Putamen (tissue), 1 donor: ENCODE results near the gene DEGS2.
"Not testable (repeated sequence)": the region's sequence is repeated elsewhere in the genome, so short reads cannot be mapped to it uniquely, and the experiment has no call there.

Source experiments
- DNase-seq: peaks from one replicate; pipeline ENCODE4 v3.0.0-alpha.2; 2016; ENCODE audit warnings: low spot score

DEGS2 gene

DNA sequence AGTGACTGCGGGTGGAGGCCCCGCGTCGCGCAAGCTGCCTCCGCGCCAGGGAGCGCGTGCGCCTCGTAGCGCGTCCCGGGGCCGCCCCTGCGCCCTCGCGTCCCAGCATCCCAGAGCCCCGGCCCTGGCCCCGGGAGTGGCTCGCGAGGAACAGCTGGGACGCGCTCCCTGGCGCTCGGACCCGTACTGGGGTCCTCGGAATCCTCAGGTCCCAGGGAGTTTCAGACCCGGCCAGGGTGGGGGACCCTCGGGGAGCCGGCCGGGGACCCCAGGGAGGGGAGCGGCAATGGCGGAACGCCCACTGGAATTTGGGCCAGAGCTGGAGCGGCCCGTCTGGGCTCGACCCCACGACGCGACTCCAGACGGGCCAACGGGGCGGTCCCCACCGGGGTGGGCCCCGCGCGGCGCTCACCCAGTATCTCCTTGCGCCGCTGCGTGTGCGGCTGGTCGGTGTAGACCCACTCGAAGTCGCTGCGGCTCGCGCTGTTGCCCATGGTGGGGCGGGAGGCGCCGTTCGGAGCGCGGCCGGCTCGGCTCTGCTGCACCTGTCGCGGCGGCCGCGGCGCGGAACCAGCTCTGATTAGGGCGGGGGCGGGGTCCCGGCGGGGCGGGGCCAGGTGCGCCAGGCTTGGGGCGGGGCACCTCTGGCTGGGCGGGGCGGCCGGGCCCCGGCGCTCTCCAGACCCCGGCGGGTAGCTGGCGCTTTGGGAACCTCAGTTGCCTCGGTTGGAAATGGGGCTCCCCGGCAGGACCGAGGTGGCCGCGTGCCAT is at the start of gene DEGS2:
TSS of gene DEGS2 (minus strand) at position 552 of the 771 bp plus-strand sequence. CDS start at position 494, 58 bp downstream.
- no peak for DNase-seq

DNA sequence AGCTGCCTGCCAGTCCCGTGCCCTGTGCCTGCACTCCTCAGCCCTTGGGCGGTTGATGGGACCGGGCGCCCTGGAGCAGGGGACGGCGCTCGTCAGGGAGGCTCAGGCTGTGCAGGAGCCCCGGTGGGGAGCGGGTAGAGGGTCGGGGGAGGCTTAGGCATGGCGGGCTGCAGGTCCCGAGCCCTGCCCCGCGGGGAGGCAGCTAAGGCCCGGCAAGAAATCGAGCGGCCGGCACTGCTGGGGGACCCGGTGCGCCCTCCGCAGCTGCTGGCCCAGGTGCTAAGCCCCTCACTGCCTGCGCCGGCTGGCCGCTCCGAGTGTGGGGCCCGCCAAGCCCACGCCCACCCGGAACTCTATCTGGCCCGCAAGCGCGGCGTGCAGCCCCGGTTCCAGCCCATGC is 48.7 kb upstream of the DEGS2 start:
- not testable (repeated sequence) for DNase-seq

DNA sequence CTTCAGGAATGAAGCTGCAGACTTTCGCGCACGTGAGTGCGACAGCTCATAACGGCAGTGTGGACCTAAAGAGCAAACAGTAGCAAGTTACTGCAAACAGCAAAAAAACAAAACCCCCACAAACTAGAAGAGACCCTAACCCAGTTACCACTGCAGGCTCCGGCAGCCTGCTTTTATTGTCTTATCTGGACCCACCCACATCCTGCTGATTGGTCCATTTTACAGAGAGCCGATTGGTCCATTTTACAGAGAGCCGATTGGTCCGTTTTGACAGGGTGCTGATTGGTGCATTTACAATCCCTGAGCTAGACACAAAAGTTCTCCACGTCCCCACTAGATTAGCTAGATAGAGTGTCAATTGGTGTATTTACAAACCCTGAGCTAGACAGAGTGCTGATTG is 48.1 kb upstream of the DEGS2 start:
- not testable (repeated sequence) for DNase-seq

DNA sequence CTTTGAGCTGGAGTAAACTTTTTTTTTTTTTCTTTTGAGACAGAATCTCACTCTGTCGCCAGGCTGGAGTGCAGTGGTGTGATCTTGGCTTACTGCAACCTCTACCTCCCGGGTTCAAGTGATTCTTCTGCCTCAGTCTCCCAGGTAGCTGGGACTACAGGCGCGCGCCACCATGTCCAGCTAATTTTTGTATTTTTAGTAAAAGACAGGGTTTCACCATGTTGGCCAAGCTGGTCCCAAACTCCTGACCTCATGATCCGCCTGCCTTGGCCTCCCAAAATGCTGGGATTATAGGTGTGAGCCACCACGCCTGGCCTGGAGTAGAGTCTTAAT is 45.4 kb upstream of the DEGS2 start:
- not testable (repeated sequence) for DNase-seq

DNA sequence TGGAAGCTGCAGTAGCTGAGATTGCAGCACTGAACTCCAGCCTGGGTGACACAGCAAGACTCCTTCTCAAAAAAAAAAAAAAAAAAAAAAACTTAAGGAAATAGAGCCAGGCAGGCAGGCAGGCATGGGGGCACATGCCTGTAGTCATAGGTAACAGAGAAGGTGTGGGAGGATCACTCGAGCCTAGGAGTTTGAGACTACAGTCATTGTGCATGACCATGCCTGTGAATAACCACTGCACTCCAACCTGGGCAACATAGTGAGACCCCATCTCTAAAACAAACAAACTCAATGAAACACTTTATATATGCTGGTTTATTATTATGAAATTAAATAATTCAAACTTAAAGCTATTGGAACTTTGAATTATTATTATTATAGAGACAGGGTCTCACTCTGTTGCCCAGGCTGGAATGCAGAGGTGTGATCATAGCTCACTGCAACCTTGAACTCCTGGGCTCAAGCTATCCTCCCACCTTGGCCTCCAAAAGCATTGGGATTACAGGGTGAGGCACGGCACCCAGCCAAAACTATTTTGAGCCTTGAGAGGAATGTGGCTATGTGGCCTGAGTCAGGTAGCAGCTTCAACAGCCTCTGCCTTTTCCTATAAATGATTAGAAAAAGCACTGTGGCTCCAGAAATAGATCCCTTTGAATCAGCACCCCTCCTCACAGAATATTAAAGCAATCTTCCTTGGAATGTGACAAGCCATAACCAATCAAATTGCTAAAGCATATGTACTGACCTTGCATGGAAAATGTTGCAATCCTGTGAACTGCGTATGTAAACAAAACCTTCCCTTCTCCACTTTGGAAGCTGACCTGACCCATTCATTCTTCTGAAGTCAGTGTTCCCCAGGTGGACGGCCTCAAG is 44.8 kb upstream of the DEGS2 start:
- no peak for DNase-seq

DNA sequence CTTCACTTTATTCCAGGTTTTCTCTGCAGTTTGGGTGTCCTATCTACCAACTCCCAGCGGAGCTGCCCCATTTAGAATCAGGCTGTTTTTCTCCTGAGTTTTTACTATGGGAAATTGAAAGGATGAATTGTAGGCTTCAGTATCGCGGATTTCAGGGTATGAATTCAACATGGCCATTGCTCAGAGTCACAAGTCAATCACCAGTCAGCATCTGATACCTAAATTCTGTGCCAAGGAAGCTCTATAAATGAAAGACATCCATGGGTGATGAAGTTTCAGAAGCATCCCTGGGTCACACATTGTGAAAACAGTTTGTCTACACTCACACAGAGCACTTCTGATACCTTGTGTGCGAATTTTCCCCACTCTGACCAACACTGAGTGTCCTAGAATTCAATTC is 43.7 kb upstream of the DEGS2 start:
- no peak for DNase-seq

DNA sequence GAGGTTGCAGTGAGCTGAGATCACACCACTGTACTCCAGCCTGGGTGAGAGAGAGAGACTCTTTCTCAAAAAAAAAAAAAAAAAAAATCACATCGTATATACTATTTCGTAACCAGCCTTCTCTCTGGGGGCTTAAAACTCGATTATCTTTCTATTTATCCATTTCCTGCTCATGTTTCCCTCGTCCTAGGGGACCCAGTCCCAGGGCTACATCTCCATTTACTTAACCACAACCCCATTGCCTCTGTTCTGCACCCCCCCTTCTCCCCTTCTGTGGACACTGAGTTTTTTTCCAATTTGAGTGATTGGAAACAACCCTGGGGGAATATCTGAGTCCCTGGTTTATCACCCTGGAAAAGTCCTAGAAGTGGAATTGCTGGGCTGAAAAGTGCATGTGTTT is 43.3 kb upstream of the DEGS2 start:
- DNase-seq, result no peak

DNA sequence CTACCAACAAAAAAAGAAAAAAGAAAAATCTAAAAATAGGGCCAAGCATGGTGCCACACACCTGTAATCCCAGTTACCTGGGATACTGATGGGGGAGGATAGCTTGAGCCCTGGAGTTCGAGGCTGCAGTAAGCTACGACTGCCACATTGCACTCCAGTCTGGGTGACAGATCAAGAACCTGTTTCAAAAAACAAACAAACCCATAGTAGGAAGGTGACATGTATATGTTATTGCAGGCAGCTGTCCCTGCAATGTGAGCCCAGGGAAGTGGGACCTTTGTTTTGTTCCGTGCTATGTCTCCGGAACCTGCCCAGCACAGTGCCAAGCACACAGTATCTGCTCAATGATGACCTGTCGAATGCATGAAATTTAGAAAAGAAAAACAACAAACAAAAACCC is 42.3 kb upstream of the DEGS2 start:
- DNase-seq, result no peak

DNA sequence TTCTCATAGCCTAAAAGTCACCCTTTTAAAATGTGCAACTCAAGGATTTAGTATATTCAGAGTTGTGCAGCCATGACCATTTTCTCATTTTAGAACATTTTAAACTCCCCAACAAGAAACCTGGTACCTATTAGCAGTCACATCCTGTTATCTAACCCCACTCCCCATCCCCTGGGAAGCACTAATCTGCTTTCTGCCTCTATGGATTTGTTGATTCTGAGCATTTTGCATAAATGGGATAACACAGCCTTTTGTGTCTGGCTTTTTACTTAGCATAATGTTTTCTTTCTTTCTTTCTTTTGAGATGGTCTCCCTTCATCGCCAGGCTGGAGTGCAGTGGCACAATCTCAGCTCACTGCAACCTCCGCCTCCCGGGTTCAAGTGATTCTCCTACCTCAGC is 40.9 kb upstream of the DEGS2 start:
- no peak for DNase-seq

DNA sequence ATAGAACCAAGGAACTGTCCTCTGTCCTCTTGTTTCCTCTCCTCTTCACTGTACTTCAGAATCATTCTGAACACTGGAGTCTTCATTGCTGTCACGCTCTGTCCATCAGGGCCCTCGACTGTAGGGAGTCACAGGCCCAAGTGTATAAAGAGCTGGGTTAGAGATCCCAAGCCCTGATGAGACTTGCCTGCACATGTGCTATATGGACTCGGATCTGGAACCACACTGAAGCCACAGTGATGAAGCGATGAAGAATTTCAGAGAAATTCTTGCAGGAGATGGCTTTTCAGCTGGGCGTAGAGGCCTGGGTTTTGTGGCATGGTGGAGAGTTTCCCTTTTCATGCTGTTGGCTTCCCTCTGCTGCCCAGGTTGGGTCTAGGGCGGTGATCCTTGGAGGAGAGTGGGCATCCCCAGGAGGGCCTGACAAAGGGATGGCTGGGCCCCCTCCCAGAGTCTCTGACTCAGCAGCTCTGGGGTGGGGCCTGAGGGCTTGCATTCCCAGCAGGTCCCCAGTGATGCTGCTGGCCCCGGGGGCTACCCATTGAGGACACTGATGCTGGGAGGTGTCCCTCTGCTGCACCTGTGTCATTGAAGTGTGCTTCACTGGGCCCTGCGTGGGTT is 39.9 kb upstream of the DEGS2 start:
- no peak for DNase-seq

DNA sequence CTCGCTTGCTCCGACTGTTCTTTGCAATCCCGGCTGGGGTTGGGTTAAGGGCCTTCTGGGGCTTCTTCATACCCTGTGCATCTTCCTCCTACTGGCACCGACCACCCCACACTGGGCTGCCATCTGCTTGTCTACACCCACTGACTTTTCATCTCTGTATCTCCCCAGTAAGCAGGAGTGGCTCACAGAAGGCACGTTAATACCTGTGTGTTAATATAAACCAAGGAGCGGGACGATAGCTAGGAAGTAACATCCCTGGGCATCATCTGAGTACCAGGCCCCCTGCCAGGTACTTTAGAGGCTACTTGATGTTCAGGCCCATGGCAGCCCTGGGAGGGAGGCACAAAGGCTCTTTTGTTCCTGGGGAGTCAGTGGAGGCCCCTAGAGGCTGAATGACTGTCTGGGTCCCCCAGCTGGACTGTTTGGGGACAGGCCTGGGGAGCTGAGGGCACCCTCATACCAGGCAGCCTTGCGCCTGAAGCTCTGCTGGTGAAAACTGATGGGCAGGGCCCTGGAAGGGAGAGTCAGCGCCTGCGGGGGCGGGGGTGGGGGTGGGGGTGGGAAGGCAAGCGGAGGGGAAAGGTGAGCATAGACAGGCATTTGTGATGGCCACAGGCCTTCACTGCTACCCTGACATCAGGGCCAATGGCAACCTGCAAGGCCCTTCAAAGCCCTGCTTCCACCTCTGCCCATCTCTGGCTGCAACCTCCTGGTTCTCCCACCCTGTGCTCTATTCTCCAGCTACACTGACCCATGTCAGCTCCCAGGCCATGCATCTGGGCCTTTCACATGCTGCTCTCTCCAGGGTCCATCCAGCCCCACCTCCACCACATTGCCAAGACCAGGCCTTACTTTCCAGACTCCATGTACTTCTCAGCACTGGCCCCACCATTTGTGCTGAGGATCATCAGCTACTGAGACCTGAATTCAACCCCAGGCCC is 34.2 kb upstream of the DEGS2 start:
- DNase-seq, result peak; percentile 63

DNA sequence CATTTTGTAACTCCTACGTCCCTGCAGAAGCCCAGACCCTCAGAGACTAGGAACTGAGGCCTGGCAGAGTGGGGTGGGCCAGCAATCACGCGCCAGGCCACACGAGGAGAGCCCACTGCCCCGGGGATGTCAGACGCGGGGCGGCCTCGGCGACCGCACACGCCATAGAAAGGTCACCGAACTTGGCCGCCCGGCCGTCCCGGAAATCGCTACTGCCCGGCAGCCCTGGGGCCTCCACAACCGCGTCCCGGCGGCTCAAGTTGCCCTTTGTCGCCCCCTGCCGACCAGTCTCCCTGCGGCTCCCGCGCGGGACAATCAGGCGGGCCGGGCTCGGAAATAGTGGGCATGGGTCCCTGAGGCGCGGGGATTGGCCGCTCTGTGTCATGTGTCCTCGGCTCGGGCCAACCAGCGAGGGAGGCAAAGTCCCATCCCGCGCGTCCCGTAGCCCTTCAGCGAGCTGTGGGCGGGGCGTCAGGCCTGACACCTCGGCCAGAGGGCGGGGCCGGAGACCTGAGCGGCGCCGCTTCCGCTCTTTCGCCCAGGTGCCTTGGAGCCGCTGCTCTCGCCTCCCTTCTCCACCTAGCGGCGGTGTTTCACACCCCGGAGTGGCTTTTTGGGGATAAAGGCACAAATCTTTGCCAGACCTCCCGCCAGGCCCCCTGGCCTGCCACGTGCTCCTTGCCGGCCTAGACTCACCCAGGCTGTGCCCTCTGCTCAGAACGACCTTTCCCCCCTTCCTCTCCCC is 33.4 kb upstream of the DEGS2 start:
- DNase-seq, result peak; percentile 95

DNA sequence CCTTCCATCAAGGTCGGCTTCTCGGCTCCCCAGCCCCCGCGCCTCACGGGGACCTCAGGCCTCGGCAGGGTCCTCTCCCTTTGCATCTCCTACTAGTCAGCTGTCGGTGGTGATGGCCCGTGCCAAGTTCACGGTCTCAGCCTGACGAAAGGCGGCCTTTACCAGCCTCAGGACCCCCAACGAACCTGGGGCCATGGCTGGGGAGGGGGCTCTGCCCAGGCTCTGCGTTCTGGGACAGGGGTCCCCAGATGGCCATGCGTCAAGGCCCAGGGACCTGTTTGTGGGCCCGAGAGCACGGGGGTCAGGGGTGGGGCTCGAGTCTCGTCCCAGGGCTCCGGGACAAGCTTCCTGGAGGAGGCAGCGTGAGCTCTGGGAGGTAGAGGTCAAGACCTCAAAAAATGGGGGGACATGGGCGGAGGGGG is 32.8 kb upstream of the DEGS2 start:
- DNase-seq, result no peak

DNA sequence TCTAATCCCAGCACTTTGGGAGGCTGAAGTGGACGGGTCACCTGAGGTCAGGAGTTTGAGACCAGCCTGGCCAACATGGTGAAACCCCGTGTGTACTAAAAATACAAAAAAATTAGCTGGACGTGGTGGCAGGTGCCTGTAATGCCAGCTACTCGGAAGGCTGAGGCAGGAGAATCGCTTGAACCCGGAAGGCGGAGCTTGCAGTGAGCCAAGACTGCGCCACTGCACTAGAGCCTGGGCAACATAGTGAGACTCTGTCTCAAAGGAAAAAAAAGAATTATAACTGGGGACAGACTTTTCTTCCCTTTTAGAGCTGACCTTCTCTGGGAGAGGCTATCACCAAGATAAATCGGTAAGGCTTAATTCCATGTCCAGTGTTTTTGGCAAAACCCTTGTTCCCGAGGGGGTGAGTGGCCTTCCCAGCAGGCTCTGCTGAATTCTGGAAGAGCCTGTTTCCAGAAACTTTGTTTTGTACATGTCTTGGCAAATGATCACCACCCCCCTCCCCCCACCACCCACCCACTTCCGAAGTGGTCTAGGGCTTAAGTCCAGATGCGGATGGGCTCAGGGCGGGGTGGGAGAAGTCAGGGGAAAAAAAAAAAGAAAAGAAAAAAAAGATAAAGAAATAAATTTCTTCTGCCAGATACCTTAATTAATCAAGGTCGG is 32.3 kb upstream of the DEGS2 start:
- DNase-seq, result no peak

DNA sequence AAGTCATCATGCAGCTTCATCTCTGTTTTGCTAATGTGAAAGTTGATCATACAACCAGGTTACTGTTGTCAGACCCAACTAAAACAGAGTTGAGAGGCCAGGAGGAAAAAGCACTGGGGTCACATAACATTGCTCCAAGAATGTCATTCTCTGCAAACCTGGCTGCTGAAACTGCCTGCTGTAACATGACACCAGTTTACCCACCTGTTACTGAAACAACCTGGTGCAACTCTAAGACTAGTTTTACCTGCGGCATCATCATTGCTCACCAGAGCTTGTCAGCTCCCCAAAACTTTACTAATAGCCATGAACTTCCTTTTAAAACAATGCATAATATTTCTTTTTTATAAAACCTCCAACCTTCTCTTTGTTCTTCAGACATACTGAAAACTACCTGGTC is 30.7 kb upstream of the DEGS2 start:
- DNase-seq, result no peak

DNA sequence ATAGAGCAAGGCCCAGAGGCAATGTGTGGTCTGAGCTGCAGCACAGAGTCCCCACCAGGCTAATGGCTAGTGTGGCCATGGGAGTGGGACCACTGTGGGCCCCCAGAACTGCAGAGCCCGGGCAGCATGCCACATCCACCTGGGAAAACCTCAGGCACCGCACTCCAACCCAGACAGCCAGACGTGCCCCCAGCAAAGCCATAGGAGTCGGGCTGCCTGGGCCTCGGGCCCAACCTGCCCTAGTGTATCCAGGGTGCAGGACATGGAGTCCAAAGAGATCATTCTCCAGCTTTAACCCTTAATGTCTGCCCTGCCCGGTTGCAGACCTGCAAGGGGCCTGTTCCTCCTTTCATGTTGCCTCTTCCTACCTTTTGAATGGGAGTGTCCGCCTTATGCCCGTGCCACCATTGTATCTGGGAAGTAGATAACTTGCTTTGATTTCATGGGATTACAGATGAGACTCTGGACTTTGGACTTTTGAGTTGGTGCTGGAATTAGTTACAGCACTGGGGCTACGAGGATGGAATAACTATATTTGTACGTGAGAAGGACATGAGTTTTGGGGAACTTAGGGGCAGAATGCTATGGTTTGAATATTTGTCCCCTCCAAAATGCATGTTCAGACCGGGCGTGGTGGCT is 29.1 kb upstream of the DEGS2 start:
- DNase-seq, result no peak

DNA sequence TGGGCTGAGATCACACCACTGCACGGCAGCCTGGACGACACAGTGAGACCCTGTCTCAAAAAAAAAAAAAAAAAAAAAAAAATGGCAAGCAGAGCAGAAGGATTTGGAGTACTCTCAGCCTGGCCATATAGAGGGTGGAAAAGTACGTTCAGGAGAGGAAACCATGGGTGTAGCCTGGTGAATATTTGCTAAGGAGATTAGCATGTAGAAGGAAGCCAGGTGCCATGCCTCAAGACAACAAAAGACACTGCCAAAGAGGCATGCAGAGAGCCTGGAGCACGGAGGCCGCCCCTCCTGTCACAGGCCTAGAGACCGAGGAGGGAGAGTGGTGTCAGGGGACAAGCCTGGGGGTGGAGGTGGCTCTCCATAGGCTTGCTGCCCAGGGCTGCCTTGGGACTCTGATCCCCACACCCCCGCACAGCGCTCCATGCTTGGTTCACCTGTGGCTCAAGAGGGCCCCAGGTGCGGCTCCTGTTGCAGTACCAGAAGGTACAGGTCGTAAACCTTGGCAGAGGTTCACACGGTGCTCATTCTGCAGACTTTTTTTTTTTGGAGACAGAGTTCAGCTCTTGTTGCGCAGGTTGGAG is 27.9 kb upstream of the DEGS2 start:
- DNase-seq, result no peak

DNA sequence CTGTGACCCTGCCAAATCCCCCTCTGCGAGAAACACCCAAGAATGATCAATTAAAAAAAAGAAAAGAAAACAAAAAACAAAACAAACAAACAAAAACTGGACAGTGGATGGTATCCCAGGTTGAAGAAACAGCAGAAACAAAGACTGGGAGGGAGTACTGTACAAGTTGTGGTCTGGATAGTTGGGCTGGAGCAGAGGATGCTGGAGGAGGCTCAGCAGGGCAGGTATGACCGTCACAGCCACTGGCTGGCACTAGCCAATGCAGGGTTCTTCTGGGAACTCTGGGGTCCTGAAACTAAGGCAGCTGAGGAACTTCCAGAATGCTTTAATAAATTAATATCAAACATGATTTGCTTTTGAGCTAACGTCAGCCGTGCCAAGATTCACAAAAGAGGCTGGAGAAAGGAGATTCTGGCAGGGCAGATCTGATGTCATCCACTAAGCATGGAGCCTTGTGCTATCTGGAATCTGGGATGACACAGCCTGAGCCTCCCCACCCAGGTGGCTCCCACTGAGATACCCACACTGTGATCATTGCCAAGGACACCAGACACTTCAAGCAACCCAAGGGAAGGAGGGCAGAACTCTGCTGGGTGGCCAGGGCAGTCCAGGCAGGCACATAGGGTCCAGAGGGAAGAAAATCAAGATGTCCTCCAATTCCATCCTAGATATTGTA is 22.6 kb upstream of the DEGS2 start:
- not testable (repeated sequence) for DNase-seq

DNA sequence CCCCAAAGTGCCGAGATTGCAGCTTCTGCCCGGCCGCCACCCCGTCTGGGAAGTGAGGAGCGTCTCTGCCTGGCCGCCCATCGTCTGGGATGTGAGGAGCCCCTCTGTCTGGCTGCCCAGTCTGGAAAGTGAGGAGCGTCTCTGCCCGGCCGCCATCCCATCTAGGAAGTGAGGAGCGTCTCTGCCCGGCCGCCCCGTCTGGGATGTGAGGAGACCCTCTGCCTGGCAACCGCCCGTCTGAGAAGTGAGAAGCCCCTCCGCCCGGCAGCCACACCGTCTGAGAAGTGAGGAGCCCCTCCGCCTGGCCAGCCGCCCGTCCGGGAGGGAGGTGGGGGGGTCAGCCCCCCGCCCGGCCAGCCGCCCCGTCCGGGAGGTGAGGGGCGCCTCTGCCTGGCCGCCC is 21.2 kb upstream of the DEGS2 start:
- not testable (repeated sequence) for DNase-seq
